Measurements from ENCODE around the gene WDSUB1.

WDSUB1 gene

GRCh38 chr2:159199761-159200465 lies 86.6 kb downstream of the WDSUB1 start:
- DNase-seq (ENCODE audit: low read depth in 1 of 2, low spot score in 1 of 2), result no peak

GRCh38 chr2:159199236-159199635 lies 87.3 kb downstream of the WDSUB1 start:
- DNase-seq (ENCODE audit: low read depth in 1 of 2, low spot score in 1 of 2), result no peak

GRCh38 chr2:159196393-159196925 lies 90.0 kb downstream of the WDSUB1 start:
- no peak for DNase-seq (ENCODE audit: low read depth in 1 of 2, low spot score in 1 of 2)

- DNase-seq (ENCODE audit: low read depth in 1 of 2, low spot score in 1 of 2), result no peak
Measured at GRCh38 chr2:159195697-159196096, 90.8 kb downstream of the WDSUB1 start.

- no peak for DNase-seq (ENCODE audit: low read depth in 1 of 2, low spot score in 1 of 2)
Measured at GRCh38 chr2:159194241-159194640, 92.3 kb downstream of the WDSUB1 start.

- DNase-seq (ENCODE audit: low read depth in 1 of 2, low spot score in 1 of 2), result no peak
Measured at GRCh38 chr2:159193791-159194190, 92.7 kb downstream of the WDSUB1 start.

- DNase-seq (ENCODE audit: low read depth in 1 of 2, low spot score in 1 of 2), result no peak
Measured at GRCh38 chr2:159192371-159192918, 94.1 kb downstream of the WDSUB1 start.

- DNase-seq (ENCODE audit: low read depth in 1 of 2, low spot score in 1 of 2), result no peak
Measured at GRCh38 chr2:159188449-159188848, 98.1 kb downstream of the WDSUB1 start.

GRCh38 chr2:159187106-159187505 lies 99.4 kb downstream of the WDSUB1 start:
- no peak for DNase-seq (ENCODE audit: low read depth in 1 of 2, low spot score in 1 of 2)

- DNase-seq (ENCODE audit: low read depth in 1 of 2, low spot score in 1 of 2), result no peak
Measured at GRCh38 chr2:159186462-159186861, 100.0 kb downstream of the WDSUB1 start.
